Left renal pelvis (tissue), 4 donors: ENCODE data around the gene ZNF385B. TPM values are rescaled to one million over a fixed set of nuclear protein-coding genes. Genes with fewer than 3 reads are reported as not detected.
A peak's percentile ranks its signal among the peaks of the same experiment; 100 is the strongest.
"Not testable (repeated sequence)": the region's sequence is repeated elsewhere in the genome, so short reads cannot be mapped to it uniquely, and the experiment has no call there.

ENCODE experiments used
- DNase-seq, 4 donors: peaks; one replicate each; pipeline ENCODE4 v3.0.0-alpha.2; 2013; ENCODE audit warnings: low read depth in 4 of 4, low spot score in 3 of 4
- polyA plus RNA-seq, 4 donors: library from polyadenylated mRNA; unstranded; fragments of 120-200 nt; gene quantifications; one replicate each; pipeline ENCODE4 v1.2.1, GENCODE V29; 2013; ENCODE audit not compliant: insufficient read length in 4 of 4

Gene ZNF385B
- polyA plus RNA-seq, 4 donors, result 1.0 to 15.6 (median 12.8) TPM

GRCh38 chr2:179524809-179525339 lies 336.5 kb downstream of the ZNF385B start:
- DNase-seq, result no peak

- no peak for DNase-seq
Observed at GRCh38 chr2:179521944-179522343, 339.5 kb downstream of the ZNF385B start.

GRCh38 chr2:179518830-179519229 lies 342.6 kb downstream of the ZNF385B start:
- peak in 1 of 4 donors; percentile 21 for DNase-seq

GRCh38 chr2:179513181-179513580 lies 348.2 kb downstream of the ZNF385B start:
- no peak for DNase-seq

GRCh38 chr2:179512281-179513035 lies 349.0 kb downstream of the ZNF385B start:
- DNase-seq, result no peak

GRCh38 chr2:179511105-179511789 lies 350.2 kb downstream of the ZNF385B start:
- no peak for DNase-seq

GRCh38 chr2:179495315-179495714 lies 366.1 kb downstream of the ZNF385B start:
- DNase-seq, result no peak

GRCh38 chr2:179488563-179488962 lies 372.8 kb downstream of the ZNF385B start:
- no peak for DNase-seq

- DNase-seq, result no peak
Observed at GRCh38 chr2:179487010-179487731, 374.2 kb downstream of the ZNF385B start.

- DNase-seq, result no peak
Observed at GRCh38 chr2:179483131-179483530, 378.3 kb downstream of the ZNF385B start.

GRCh38 chr2:179479947-179480346 lies 381.5 kb downstream of the ZNF385B start:
- DNase-seq, result no peak

- no peak for DNase-seq
Observed at GRCh38 chr2:179478771-179479170, 382.6 kb downstream of the ZNF385B start.

GRCh38 chr2:179470992-179471391 lies 390.4 kb downstream of the ZNF385B start:
- DNase-seq, result no peak

- no peak for DNase-seq
Observed at GRCh38 chr2:179470089-179470488, 391.3 kb downstream of the ZNF385B start.

- no peak for DNase-seq
Observed at GRCh38 chr2:179467960-179468359, 393.5 kb downstream of the ZNF385B start.

GRCh38 chr2:179467111-179467510 lies 394.3 kb downstream of the ZNF385B start:
- DNase-seq, result no peak

GRCh38 chr2:179461420-179461819 lies 400.0 kb downstream of the ZNF385B start:
- no peak for DNase-seq

- no peak for DNase-seq
Observed at GRCh38 chr2:179460181-179460929, 401.1 kb downstream of the ZNF385B start.

- DNase-seq, result not testable (repeated sequence)
Observed at GRCh38 chr2:179458113-179458512, 403.3 kb downstream of the ZNF385B start.

- no peak for DNase-seq
Observed at GRCh38 chr2:179455824-179456223, 405.6 kb downstream of the ZNF385B start.

GRCh38 chr2:179455172-179455524 lies 406.3 kb downstream of the ZNF385B start:
- no peak for DNase-seq
